ENCODE data around the gene RASD1.
"Not testable (repeated sequence)": the region's sequence is repeated elsewhere in the genome, so short reads cannot be mapped to it uniquely, and the experiment has no call there.

RASD1 gene

DNA sequence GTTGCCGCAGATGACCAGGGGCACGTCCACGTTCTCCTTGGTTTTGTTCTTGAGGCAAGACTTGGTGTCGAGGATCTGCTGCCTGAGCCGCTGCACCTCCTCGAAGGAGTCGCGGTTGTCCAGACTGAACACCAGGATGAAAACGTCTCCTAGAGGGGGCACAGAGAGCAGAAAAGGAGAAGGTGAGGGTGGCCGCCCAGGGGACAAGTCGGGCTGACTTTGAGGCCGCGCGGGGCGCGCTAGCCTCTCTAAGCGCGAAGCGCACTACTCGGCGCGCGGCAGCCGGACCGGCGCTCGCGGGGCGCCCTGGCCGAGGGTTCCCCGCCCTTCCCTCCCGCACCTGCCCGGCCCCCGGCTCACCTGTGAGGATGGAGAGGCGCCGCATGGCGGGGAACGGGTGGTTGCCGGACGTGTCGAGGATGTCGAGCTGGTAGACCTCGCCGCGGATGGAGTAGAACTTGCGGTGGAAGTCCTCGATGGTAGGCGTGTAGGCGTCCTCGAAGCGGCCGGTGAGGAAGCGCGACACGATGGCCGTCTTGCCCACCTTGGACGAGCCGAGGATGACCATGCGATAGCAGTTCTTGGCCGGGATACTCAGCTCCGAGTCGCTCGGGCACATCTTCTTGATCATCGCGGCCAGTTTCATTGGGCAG lies 533 bp downstream of the RASD1 start:
- DNase-seq: peak; percentile 56

DNA sequence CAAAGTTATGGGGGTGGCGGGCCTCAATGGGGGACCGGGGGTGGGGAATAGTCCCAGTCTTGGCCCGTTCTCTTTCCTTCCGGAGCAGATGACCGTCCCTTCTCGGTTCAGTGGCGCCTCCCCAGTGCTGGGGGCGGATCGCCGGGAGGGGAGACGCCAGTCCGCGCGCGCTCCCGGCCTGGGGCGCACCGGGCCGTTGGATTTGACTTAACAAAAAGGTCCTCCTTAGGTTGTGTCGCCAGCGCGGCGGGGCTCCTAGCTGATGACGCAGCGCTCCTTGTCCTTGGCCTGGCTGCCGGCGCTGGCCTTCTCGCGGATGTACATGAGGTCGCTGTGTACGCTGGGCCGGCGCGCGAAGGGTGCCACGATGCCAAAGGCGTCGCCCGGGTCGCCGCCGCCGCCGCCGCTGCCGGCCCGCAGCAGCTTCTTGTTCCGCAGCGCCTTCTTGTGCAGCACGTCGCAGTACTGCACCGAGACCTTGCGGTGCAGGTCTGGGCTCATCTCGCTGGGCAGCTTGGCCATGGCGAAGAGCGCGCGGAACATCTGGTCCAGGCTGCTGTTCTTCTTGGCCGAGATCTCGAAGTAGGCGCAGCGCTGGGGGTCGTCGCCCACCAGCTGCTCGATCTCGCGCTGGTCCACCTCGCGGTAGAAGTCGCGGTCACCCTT lies 1.2 kb downstream of the RASD1 start:
- DNase-seq: peak; percentile 62

DNA sequence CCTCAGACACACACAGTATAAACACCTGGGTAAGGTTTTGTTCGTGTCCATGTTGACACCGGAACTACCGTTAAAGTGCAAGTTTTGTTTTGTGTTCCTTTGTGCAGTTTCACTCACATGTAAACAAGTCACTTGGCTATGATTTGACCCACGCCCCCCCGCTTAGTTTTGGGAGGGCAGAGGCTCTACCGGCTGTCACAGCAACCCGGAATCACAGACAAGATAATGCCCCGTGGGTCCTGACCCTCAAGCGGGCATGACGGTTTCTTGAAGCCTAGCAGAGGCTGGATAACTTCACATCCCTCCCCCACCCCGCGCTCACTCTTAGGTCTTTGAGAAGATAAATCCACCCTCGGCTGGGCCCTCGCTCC lies 1.7 kb downstream of the RASD1 start:
- DNase-seq: peak; percentile 41

DNA sequence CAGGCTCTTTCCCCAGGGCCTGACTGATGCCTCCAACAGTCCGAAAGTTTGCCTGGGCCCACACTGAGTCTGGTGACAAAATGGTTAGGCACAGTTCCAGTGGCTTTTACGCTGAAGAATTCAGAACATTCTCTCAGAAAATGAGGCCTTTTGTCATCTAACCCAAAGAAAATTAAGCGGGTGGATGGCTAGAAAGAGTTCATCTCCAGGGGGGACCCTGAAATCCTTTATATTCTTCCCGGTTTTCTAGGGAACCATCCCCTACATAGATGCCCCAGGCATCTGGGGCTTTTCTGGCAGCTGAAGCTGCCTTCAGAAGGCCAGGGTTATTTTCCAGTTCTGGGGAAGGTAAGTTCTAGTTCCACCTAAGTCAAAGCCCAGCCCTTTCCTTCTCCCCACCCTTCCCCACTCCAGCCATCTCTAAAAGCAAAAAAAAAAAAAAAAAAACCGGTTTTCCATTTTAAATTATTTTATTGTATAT lies 2.2 kb downstream of the RASD1 start:
- no peak for DNase-seq

DNA sequence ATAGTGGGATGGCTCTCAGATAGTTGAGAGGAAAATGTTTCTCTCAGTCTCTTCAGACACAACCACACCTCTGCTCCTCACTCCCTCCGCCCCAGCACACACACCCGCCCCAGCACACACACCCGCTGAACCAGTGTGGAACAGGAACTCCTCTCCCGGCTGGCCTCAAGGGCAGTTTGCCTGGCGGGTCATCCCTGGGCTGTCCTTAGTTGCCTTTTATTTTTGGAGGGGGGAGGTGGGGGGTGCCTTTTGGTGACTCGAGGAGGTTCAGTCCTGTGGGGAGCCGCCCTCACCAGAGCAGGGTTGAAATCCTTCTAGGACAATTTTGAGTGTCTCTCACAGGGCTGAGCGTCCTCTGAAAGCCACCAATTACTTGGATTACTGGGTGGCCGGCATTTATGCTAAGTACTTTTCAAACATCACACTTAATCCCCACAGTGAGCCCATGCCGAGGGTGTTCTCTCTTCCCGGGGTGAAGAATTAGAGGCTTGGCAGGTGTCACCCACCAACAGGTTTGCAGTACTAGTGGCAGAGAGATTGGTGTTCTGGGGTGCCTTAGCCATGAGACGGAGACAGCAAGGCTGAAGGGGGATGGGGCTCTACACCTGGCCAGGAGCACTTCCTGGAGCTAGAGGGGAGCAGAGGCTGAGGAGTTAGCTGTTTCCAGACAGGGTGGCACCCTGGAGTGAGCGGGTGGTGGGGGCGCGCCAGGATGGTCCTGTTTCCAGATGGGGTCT lies 2.8 kb downstream of the RASD1 start:
- DNase-seq: peak; percentile 18

DNA sequence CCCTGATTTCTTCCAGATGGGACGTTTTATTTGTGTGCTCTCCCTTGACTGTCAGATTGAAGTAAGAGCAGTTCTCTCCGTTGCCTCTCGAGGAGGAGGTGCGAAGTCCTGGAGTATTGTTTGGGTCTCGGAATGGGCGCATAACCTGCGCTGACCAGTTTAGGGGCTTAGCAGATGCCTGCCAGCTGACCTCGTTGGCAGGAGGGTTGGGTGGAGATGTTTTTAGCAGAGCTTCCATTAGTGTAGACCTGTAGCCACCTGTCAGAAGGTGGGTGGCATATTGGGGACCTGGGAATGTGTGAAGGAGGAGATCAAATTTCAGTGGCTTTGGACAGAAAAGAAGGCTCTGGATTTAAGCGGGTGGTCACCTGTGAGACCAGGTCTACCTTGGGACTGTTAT lies 3.6 kb downstream of the RASD1 start:
- DNase-seq: no peak

DNA sequence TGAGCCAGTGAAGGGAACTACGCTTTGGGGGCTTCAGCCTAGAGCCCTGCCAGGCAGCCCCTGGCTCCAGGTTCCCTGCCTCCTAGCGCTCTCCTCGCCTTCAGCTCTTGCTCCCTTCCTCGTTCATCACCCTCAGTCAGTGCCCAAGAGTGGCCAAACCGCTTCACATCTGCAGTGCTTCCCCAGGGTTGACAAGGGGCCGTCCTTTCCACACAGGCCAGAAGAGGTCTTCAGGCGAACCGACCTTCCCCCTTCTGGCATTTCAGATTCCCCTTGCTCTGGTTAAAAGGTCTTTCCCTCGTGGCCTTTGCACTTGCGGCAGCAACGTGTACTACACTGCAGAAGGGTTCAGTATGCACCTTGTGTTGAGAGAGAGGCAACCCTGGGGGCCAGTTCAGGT lies 4.1 kb downstream of the RASD1 start:
- DNase-seq: no peak

DNA sequence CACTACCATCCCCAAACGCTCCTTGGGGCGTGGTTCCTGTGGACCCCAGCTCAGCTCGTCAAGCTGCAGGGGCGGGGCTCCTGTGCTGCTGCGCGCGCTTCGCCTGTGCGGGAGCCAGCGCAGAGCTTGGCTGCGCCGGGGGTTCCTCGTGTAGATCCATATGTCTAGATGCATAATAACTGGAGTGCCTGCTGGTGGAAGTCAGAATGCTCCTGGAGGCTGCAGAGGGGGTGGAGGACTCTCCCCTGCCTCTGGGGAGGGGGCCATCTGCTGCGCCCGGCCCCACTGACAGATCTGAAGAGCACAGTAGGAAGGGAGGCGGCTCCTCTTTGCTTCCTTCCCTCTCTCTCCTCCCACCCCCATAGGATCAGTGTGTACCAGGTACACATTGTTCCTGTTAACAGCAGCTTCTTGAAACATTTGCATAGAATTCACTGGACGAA lies 4.6 kb downstream of the RASD1 start:
- DNase-seq: no peak

DNA sequence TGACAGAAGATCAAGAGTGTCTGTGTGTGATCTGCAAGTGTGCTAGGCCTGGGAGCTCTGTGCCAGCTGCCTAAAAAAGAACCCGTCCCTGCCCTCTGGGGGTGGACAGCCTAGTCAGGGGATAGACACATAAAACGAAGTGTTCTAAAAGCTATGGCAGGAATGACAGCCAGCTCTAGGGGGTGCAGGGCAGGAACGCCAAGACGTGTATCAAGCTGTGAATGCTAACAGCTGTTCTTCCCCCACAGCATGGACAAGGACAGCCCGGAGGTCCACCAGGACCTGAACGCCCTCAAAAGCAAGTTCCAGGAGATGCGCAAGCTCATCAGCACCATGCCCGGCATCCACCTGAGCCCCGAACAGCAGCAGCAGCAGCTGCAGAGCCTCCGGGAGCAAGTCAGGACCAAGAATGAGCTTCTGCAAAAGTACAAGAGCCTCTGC lies 5.1 kb downstream of the RASD1 start:
- no peak for DNase-seq

DNA sequence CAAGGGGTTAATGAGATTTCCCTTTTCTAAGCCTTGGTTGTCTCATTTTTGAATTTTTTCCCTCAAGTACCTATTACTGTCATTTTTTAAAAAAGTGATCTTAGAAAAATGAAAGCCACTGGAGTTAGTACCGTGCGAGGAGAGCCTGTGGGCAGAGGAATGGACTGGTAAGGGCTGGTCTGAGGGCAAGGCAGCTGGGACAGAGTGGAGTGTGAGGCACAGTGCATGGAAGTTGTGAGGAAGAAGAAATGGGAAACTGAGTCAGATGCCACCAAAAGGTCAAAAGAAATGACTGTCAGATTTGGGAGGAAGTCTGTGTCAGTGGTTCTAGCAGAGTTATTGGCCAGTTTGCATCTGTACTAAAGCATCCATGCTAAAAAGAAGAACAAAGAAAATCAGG lies 8.2 kb downstream of the RASD1 start:
- no peak for DNase-seq

DNA sequence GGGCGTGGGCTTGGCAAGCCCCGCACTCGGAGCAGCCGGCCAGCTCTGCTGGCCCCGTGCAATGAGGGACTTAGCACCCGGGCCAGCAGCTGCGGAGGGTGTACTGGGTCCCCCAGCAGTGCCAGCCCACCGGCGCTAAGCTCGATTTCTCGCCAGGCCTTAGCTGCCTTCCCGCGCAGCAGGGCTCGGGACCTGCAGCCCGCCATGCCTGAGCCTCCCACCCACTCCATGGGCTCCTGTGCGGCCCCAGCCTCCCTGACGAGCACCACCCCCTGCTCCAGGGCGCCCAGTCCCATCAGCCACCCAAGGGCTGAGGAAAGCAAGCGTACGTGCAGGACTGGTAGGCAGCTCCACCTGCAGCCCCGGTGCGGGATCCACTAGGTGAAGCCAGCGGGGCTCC lies 9.8 kb downstream of the RASD1 start:
- DNase-seq: not testable (repeated sequence)

DNA sequence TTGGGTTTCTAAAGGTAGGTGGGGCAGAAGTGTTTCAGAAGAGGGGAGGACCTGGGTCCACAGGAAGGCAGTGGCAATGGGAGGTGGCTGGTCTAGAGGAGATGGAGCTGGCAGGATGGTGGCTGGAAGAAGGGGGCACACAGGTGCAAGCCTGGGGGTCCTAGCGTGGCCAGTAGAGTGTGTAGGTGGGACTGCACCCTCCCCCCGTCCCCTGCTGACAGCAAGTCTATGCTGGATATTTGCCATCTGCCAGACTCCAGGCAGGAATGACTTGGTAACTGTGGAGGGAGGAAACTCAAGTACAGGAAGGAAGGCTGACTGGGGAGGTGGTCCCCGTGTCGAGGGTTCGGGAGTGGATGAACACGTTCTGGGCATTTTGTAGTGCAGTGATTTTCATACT lies 10.8 kb downstream of the RASD1 start:
- DNase-seq: no peak

DNA sequence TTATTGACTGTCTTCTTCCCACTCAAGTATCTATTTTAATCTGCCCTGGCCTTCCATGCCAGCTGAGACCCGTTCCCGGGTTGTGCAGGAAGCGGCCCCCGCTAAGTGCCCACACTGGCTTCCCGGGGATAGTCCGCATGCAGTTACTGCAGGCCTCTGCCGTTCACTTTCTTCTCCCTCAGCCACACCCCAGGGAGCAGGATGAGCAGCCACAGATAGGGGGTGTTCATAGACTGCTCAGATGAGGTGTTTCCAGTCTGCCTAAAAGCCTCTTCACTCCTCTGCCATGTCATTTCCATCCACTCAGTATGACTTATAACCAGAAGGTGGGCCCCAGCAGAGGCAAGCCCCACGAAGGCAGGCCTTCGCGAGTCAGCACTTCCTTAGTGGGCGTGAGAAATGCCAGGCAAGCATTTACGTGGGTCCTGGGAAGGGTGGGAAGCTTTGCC lies 11.7 kb downstream of the RASD1 start:
- no peak for DNase-seq

DNA sequence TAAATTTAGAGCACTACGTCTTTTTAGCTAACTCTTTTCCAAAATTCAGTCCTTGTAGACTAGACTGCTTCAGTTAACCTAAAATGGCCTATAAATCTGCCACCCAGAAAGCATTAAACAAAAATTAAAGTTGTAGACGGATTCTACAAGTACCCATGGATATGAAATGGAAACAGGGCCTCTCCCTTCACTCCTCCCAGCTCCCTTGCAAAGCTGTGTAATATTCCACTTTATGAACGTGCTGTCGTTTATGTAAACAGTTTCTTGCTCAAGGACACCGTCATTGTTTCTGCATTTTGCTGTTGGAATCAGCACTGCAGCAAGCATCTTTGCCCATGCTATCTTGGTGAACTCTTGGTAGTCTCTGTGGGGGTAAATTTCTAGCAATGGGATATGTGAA lies 14.3 kb downstream of the RASD1 start:
- DNase-seq: no peak

DNA sequence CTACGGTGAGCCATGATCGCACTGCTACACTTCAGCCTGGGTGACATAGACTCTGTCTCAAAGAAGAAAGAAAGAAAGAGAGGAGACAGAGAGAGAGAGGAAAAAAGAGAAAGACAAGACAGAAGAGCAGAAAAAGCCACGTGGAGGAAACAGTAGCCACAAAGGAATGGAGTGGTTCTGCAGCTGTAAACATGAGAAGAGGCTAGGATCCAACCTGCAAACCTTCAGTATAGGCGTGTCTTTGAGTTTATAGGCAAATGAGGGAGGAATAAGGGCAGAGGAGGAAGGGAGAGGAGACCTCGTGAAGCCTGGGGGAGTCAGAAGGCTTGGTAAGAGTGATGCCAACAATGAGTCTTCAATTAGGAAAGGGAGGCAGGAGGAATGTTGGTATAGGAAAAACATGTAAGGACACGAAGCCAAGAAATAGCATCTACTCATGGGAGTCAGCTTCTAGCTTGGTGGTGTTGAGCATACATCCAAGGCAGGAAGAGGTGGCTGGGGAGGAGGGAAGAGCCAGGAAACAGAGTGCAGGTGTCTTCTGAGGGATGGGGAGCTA lies 15.5 kb downstream of the RASD1 start:
- no peak for DNase-seq

DNA sequence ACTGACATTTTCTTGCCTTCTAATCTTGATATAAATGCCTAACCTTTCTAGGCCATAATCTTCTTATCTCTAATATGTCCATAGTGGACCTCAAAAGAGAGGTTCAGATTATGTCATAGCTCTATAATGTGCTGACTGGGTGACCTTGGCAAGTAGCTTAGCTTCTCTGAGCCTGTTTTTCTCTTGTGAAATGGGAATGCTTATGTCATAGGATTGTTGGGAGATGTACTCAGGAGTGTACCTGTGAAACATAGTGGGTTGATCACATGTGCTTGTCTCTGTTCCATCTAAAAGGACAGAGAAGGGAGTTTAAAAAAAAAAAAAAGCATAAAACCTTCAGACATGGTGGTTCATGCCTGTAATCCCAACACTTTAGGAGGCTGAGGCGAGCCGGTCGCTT lies 17.0 kb downstream of the RASD1 start:
- no peak for DNase-seq

DNA sequence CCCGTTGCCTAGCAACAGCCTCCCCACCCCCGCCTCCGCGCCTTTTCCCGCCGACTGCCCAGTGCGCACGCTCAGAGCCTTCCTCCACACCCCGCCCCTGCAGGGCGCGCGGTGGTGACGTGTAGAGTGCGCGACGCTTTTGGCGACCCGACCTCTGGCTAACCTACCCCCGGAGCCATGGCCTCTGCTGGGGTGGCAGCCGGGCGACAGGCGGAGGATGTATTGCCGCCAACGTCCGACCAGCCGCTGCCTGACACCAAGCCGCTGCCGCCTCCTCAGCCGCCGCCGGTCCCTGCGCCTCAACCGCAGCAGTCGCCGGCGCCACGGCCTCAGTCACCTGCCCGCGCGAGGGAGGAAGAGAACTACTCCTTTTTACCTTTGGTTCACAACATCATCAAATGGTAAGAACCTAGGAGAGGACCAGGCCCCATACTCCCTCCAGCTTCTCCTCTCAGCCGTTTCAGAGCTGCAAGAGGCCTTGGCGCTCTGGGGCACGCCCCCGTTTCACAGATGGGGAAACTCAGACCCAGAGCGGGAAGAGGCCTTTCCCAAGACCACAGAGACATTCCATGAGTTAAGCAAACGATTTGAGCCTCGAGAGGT lies 19.2 kb downstream of the RASD1 start, which contains the start of gene MED9:
Gene MED9, plus strand, starts transcription at position 136 of the 603 bp plus-strand sequence. Its CDS starts 42 bp downstream, at position 178.
- peak; percentile 93 for DNase-seq

DNA sequence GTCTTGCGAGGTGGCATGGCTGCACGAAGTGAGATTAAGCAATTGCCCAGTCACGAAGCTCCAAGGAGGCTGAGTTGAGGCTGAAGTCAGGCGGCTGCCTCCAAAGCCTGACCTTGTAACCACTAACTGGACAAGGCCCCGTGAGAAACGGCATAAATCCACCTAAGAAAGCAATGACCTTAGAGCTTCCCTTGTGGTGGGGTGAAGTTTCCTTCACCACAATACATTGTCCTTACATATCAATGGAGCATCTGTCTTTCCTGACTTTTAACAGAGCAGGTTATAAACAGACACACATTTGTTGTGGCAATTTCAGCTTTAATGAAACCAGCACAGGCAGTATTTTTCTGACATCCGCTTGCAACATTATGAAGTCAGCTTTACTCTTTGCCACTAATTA lies 21.9 kb downstream of the RASD1 start:
- no peak for DNase-seq

DNA sequence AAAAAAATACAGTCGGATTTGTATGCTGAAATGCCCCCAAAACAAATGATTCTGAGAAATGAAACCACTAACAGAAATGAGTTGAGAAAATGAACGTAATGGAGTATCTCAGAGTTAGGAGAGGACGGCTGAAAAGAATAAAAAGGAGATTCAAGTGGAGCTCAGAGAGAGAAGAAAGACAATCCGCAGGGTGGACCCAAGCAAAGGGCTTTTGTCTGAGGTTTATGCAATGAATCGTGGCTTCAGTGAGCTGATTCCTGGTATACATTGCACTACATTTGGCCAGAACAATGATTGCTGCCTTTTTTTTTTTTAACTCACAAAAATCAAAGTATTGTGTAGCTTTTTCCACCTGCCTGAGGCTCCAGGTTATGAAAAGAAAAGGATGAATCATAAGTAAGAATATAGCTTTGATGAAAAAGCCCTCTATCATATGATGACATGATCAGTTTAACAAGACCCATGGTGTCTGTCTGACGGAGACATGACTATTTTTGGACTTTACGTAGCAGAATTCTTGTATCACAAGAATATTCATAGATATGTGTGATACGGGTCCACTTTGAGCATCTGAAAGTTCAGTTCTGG lies 23.8 kb downstream of the RASD1 start:
- no peak for DNase-seq

DNA sequence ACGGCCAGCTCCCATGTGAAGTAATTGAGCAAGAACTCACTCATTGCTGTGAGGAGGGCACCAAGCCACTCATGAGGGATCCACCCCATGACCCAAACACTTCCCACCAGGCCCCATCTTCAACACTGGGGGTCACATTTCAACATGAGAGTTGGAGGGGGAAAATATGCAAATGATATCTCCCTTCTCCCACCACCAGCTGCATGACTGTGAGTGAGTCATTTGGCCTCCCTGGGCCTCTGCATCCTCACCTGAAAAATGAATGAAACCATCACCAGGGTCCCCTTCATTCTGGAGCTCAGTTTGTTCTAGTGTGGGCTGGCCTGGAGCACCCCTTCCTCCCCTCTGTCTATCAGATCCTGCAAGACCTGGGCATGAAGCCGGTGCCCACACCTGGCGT lies 26.2 kb downstream of the RASD1 start:
- DNase-seq: no peak

DNA sequence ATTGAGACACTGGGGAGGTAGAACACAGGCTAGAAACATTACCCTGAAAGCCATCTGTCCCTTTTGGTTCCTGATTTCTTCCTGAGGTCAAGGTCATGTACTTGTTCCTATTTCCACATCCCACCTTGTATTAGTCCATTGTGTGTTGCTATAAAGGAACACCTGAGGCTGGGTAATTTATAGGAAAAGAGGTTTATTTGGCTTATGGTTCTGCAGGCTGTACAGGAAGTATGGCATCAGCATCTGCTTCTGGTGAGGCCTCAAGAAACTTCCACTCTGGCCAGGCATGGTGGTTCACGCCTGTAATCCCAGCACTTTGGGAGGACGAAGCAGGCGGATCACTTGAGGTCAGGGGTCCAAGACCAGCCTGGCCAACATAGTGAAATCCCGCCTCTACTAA lies 26.8 kb downstream of the RASD1 start:
- DNase-seq: no peak

DNA sequence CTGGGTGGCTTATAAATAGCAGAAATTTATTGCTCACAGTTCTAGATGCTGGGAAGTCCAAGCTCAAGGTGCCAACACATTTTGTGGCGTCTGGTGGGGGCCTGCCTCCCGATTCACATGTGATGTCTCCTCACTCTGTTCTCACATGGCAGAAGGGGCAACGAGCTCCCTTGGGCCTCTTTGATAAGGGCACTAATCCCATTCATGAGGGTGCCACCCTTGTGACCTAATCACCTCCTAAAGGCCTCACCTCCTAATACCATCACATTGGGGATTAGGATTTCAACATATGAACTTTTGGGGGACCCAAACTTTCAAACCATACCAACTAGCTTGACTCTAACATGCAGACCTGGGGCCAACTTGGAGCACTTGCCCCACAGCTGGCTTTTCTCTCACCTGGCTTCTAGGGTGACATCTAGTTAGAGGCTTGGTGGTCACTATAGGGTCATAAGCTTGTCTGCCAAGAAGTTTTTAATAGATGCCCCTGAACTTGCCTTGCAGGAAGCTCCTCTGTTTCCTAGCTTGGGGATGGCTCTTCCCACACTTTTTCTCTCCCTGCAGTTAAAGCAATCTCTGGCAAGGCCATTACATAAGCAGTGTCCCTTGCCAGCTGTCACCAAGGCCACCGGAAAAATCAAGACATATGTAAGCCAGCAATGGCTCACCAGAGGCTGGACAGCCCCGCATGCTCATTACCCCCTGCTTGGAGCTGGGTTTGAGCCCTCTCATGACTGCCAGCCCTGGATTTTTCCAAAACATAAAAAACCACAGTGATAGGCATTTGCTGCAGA lies 27.8 kb downstream of the RASD1 start:
- DNase-seq: no peak
